GM10847 (cell line): Measurements from ENCODE around the gene OPCML.

ENCODE experiments used
- POLR2A ChIP-seq: IDR thresholded peaks from 2 replicates; pipeline ENCODE4 v1.6.1; 2011; ENCODE audit not compliant: insufficient read length; ENCODE audit errors: extremely low read depth

OPCML gene

GRCh38 chr11:133413703-133414102 lies 118.6 kb downstream of the OPCML start:
- TF ChIP-seq POLR2A: no peak

- TF ChIP-seq POLR2A: no peak
Measured at GRCh38 chr11:133409799-133410198, 122.5 kb downstream of the OPCML start.

DNA sequence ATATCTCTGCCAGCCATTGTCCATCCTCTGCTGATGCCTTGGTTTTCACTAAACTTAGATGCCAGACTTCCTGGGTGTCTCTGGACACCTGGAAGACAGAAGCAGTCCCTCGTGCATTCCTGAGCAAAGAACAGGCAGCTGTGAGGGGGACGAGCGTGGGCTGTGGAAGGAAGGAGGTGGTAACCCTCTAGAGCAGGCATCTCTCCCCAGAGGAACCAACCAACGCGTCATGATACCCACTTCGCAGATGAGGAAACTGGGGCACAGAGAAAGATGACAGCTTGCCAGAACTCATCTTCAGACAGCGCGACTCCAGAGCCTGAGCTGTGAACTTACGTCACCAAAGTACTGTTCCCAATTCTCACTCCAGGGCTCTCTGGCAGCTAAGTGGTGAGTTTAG lies 123.4 kb downstream of the OPCML start:
- no peak for TF ChIP-seq POLR2A

- TF ChIP-seq POLR2A: no peak
Measured at GRCh38 chr11:133408402-133408801, 123.9 kb downstream of the OPCML start.

DNA sequence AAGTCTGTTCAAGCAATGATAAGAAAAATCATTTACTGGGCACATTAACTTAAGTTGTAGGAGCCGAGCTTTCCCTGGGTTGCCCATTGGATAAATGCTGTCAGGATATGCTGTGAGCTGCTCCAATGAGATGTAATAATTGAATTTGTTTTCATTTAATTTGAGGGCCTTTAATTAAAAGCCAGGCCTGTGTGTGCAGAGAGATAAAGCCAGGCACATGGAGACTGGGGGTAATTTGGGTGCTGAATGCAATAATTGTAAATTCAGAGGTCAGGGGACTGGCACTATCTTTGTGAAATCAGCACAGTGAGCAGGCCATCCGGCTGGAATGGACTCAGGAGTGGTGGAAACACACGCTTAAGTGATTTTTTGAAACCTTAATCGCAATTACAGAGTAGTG lies 125.8 kb downstream of the OPCML start:
- TF ChIP-seq POLR2A: no peak

GRCh38 chr11:133403900-133404299 lies 128.4 kb downstream of the OPCML start:
- no peak for TF ChIP-seq POLR2A

GRCh38 chr11:133402551-133402950 lies 129.8 kb downstream of the OPCML start:
- TF ChIP-seq POLR2A: no peak

DNA sequence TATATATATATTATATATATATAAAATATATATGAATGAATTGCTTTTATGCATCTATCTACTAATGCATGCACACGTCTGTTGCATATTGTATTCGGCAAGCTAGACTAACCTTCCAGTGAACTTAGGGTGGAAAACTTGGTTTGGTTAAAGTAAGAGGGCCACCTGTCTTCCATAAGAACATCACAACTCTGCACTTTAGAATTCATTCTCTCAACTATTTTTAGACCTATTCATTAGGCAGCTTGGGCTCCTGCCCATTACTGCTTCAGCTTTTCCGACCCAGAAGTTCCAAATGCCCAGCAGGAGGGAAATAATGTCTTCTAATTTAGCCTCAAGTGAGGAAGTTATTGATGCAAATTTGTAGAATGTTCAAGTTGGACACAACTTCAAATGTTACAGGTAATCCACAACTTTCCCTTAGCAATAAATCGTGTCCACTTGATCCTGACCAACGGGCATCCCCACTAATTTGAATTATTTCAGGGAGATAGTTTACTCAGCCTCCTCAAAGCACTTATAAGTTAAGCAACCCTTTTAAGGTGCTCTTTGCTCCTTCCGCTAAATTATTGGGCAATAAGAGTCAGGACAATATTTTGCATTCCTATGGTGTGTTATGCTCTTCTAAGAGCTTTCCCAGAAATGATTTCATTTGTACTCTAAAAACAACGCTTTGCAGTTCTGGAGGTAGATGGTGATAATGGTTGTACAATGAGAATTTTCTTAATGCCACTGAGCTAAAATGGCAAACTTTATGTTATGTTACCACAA lies 132.3 kb downstream of the OPCML start:
- TF ChIP-seq POLR2A: no peak

GRCh38 chr11:133399294-133399693 lies 133.0 kb downstream of the OPCML start:
- no peak for TF ChIP-seq POLR2A

- no peak for TF ChIP-seq POLR2A
Measured at GRCh38 chr11:133390803-133391202, 141.5 kb downstream of the OPCML start.

DNA sequence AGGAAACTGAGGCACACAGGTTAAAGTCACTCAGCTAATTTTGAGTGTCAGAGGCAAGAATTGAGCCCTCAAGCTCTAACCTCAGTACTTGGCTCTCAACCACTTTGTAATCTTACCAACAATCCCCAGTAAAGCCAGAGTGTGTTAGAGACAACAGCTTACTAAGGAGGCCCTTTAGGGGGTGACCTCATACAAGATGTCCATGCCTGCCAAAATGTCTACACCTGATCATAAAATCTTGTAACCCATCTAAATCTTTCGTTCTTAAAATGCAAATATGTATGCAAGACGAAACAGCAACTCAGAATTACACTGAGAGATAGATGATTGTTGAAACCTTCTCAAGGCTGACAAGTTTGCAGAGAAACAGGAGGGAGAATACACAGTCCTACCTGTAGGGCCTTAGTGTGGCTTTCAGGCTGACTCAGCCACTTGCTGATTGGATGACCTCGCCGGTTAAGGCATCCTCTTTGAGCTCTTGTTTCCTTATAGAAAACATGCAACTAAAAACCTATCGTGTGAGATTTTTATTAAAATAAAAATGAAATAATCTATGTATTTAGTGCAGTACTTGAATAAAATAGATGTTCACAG lies 143.2 kb downstream of the OPCML start:
- TF ChIP-seq POLR2A: no peak

- no peak for TF ChIP-seq POLR2A
Measured at GRCh38 chr11:133388260-133388659, 144.0 kb downstream of the OPCML start.

DNA sequence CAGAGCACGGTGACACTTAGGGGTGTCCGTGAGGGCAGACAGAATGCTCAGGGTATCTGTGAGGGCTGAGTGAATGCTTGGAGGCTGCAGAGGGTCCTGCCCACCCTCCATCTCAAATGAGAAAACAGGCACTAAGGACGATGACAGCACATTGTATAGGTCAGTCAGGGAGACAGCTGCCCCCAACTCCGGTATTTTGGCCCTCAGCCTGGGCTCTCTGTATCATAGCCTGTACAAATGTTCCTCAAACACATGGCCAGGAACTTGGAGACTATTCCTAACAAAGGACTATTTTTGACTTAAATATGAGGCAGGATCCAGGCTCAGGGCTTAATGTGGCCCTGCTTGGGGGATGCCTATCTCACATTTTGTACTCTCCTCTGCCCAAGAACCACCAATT lies 145.4 kb downstream of the OPCML start:
- TF ChIP-seq POLR2A: no peak

GRCh38 chr11:133386262-133386661 lies 146.0 kb downstream of the OPCML start:
- no peak for TF ChIP-seq POLR2A

DNA sequence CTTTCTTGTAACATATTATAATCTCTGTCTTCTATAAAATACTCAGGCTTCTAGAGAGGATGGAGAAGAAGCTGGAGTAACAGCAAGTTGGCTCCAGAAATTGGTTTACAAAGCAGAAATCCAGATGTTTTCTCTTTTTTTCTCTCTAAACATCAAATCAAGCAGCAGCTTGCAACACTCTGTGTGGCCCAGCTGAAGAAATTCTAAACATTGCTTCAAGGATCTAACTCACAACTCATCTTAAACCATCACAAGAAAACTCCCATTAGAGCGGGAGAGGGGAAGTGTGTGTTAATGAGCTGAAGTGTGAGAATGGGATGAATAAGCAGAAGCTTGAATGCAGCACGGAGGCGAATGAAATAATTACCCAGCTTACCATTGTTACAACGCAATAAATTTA lies 146.5 kb downstream of the OPCML start:
- no peak for TF ChIP-seq POLR2A

GRCh38 chr11:133384731-133385130 lies 147.6 kb downstream of the OPCML start:
- TF ChIP-seq POLR2A: no peak

DNA sequence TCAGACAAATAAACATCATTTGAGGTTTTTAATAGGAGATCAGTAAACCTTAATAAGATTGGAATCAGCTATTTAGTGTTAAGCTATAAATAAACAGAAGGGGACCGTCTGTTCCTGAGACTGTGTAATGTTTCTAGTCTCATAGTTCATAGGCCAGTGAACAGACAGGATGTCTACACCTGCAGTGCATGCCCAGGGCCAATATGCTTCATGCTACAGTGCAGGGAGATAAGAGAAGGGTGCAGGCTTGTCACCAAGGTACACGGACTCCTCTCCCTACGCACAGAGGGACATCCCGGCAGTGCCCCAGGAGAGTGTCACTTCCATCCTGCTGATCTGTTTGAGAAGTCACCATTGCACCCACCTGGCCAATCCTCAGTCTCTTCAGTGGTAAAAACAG lies 148.6 kb downstream of the OPCML start:
- no peak for TF ChIP-seq POLR2A

DNA sequence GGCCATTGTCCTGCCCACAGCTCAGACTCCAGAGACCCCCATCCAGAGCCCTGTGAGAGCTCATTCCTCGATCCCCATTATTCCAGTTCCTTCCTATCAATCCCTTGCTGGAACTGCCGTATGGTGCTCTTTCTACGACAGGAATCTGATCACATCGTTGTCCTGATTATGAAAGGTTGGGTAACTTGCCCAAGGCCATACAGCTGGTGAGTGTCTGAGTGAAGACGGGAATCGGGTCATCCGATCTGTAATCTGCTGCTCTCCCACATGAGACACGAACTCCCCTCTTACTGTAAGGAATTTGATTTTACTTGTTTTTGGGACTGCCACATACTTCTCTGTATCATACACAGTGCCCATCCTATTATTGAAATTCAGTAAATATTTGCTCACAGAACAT lies 149.1 kb downstream of the OPCML start:
- no peak for TF ChIP-seq POLR2A
